Activated CD4-positive, alpha-beta T cell treated with anti-CD3 and anti-CD28 coated beads, Interleukin-10, Interleukin-2, amounts not matched to agents 100 ng/mL and 50 ng/mL, durations not matched to agents 16 hours and 8 hours (primary cell): ENCODE measurements around the gene ELAC2.
"Not testable (repeated sequence)": the region's sequence is repeated elsewhere in the genome, so short reads cannot be mapped to it uniquely, and the experiment has no call there.

ENCODE experiments used
- DNase-seq: peaks from one replicate; pipeline ENCODE4 v3.0.0-alpha.2; 2020

The ELAC2 gene

GRCh38 chr17:12985431-12986293 is 32.2 kb downstream of the ELAC2 start:
- DNase-seq = no peak

GRCh38 chr17:12983991-12984884 is 33.6 kb downstream of the ELAC2 start:
- no peak for DNase-seq

- DNase-seq = peak; percentile 9
Measured at GRCh38 chr17:12982224-12982623, 35.6 kb downstream of the ELAC2 start.

GRCh38 chr17:12979826-12980500 is 37.9 kb downstream of the ELAC2 start:
- no peak for DNase-seq

- DNase-seq = no peak
Measured at GRCh38 chr17:12979246-12979645, 38.6 kb downstream of the ELAC2 start.

- DNase-seq = not testable (repeated sequence)
Measured at GRCh38 chr17:12978787-12979186, 39.0 kb downstream of the ELAC2 start.

GRCh38 chr17:12977008-12977751 is 40.6 kb downstream of the ELAC2 start:
- no peak for DNase-seq

GRCh38 chr17:12974005-12974531 is 43.8 kb downstream of the ELAC2 start:
- DNase-seq = no peak

GRCh38 chr17:12973496-12974004 is 44.3 kb downstream of the ELAC2 start:
- no peak for DNase-seq

GRCh38 chr17:12967962-12968361 is 49.9 kb downstream of the ELAC2 start:
- no peak for DNase-seq

- no peak for DNase-seq
Measured at GRCh38 chr17:12966413-12966812, 51.4 kb downstream of the ELAC2 start.

- no peak for DNase-seq
Measured at GRCh38 chr17:12965988-12966387, 51.8 kb downstream of the ELAC2 start.

GRCh38 chr17:12964840-12965239 is 53.0 kb downstream of the ELAC2 start:
- no peak for DNase-seq

GRCh38 chr17:12964162-12964561 is 53.7 kb downstream of the ELAC2 start:
- DNase-seq = no peak

- DNase-seq = no peak
Measured at GRCh38 chr17:12963505-12963904, 54.3 kb downstream of the ELAC2 start.

GRCh38 chr17:12961655-12962054 is 56.2 kb downstream of the ELAC2 start:
- no peak for DNase-seq

- no peak for DNase-seq
Measured at GRCh38 chr17:12959441-12959840, 58.4 kb downstream of the ELAC2 start.

GRCh38 chr17:12958786-12959185 is 59.0 kb downstream of the ELAC2 start:
- DNase-seq = no peak

GRCh38 chr17:12955521-12955920 is 62.3 kb downstream of the ELAC2 start:
- no peak for DNase-seq

- DNase-seq = no peak
Measured at GRCh38 chr17:12953156-12953555, 64.7 kb downstream of the ELAC2 start.

- no peak for DNase-seq
Measured at GRCh38 chr17:12952012-12952411, 65.8 kb downstream of the ELAC2 start.

- no peak for DNase-seq
Measured at GRCh38 chr17:12947047-12947446, 70.8 kb downstream of the ELAC2 start.
